HepG2 (cell line): ENCODE data around the gene KRT16. TPM values are rescaled to one million over a fixed set of nuclear protein-coding genes. Genes with fewer than 3 reads are reported as not detected.
"Not testable (repeated sequence)": the region's sequence is repeated elsewhere in the genome, so short reads cannot be mapped to it uniquely, and the experiment has no call there.

Experiments
- ATAC-seq: fragments of 200-7000 bp; cut with Tn5 transposase; 3 replicates; pipeline ENCODE4 v1.9.1; 2020; ENCODE audit warnings: mild to moderate bottlenecking, moderate library complexity
- BruUV-seq: library from RNA; stranded (reverse); fragments of 400-500 nt; replicated peaks from 2 replicates; lab custom pipeline; 2021; lab: Mats Ljungman, UMichigan
- CTCF ChIA-PET: fragments of 300-600 bp; formaldehyde crosslinking; extraction: SDS; loops from one replicate; lab custom pipeline; 2021; ENCODE audit warnings: low total read pairs, inconsistent platforms, low intra/inter-chr PET ratio; lab: Yijun Ruan, JAX
- POLR2A ChIA-PET: fragments of 350-600 bp; sonication (Branson Sonifier 250); formaldehyde crosslinking; loops from one replicate; lab custom pipeline; 2020; ENCODE audit warnings: antibody characterized with exemption, inconsistent platforms; lab: Yijun Ruan, JAX
- DNase-seq: peaks from one replicate; pipeline ENCODE4 v3.0.0-alpha.2; 2015; ENCODE audit warnings: low spot score
- FAIRE-seq: peaks from 3 replicates; lab custom pipeline; 2011; peaks lifted over from hg19 to GRCh38; lab: Jason Lieb, UNC
- H2AFZ ChIP-seq: one replicate; pipeline ENCODE4 v1.6.1; 2011; ENCODE audit warnings: low read length, inconsistent platforms
- H3K27ac ChIP-seq: fragments of 300-600 bp; 3 replicates; pipeline ENCODE4 v1.8.0; 2011; ENCODE audit warnings: mixed run types, mild to moderate bottlenecking, mixed read lengths, low read length, inconsistent platforms; ENCODE audit not compliant: insufficient read depth; ENCODE audit errors: extremely low read length
- H3K27me3 ChIP-seq, 2 experiments: fragments of 200-600 bp in 1 of 2; 2 replicates in 1 of 2; 3 replicates in 1 of 2; pipeline versions ENCODE4 v1.6.0 to v1.8.0; 2011; ENCODE audit warnings: low read length in 2 of 2, mild to moderate bottlenecking in 2 of 2, moderate library complexity in 2 of 2, inconsistent platforms in 1 of 2; ENCODE audit not compliant: insufficient read depth in 2 of 2, control insufficient read depth in 1 of 2
- H3K36me3 ChIP-seq, 2 experiments: fragments of 200-600 bp in 1 of 2; replicated peaks in 1 of 2; 2 replicates in 1 of 2; 3 replicates in 1 of 2; pipeline versions ENCODE4 v1.5.1 to v1.8.0; 2011; ENCODE audit warnings: low read length in 2 of 2, inconsistent platforms in 1 of 2; ENCODE audit not compliant: insufficient read depth in 2 of 2, control insufficient read depth in 1 of 2
- H3K4me1 ChIP-seq: 2 replicates; pipeline ENCODE4 v1.5.1; 2012; ENCODE audit warnings: low read length, inconsistent platforms; ENCODE audit not compliant: insufficient read depth
- H3K4me2 ChIP-seq: 2 replicates; pipeline ENCODE4 v1.6.0; 2011; ENCODE audit warnings: low read depth, low read length, inconsistent platforms
- H3K4me3 ChIP-seq, 3 experiments: fragments of 200-600 bp in 1 of 3; sonication (generic), shearing (Covaris generic) in 1 of 3; replicated peaks in 1 of 3; 2 replicates each; pipeline ENCODE4 v1.5.1; 2011 to 2016; ENCODE audit warnings: low read length in 3 of 3, inconsistent platforms in 2 of 3, low read depth in 2 of 3, mild to moderate bottlenecking in 2 of 3, control low read depth in 1 of 3, mixed read lengths in 1 of 3; ENCODE audit not compliant: insufficient read depth in 1 of 3
- H3K79me2 ChIP-seq: one replicate; pipeline ENCODE4 v1.6.1; 2011; ENCODE audit warnings: low read length, inconsistent platforms; ENCODE audit not compliant: insufficient read depth
- H3K9ac ChIP-seq: 2 replicates; pipeline ENCODE4 v1.6.0; 2011; ENCODE audit warnings: mild to moderate bottlenecking, low read depth, low read length, inconsistent platforms; ENCODE audit not compliant: insufficient read depth
- H3K9me3 ChIP-seq: 2 replicates; pipeline ENCODE4 v1.5.1; 2012; ENCODE audit warnings: mild to moderate bottlenecking, low read length
- H4K20me1 ChIP-seq: 2 replicates; pipeline ENCODE4 v1.6.0; 2011; ENCODE audit warnings: inconsistent platforms, mild to moderate bottlenecking, low read length, moderate library complexity; ENCODE audit not compliant: insufficient read depth
- ATF7 ChIP-seq, 2 experiments: fragments of 450-650 bp in 1 of 2; sonication (generic) in 1 of 2; formaldehyde crosslinking in 1 of 2; IDR thresholded peaks; 2 replicates each; pipeline versions ENCODE4 v1.4.0 to v1.6.1; 2016 to 2020; ENCODE audit warnings: antibody characterized with exemption in 1 of 2, mild to moderate bottlenecking in 1 of 2, missing genetic modification reagents in 1 of 2
- CEBPB ChIP-seq: IDR thresholded peaks from 2 replicates; pipeline ENCODE4 v1.6.1; 2011; ENCODE audit warnings: low read depth, low read length, improper control_type of control experiment, borderline replicate concordance
- CREB1 ChIP-seq, 2 experiments: fragments of 450-650 bp in 1 of 2; IDR thresholded peaks; 2 replicates each; pipeline ENCODE4 v1.6.1; 2016 to 2017; ENCODE audit warnings: control low read depth in 1 of 2, mild to moderate bottlenecking in 1 of 2, missing compliant biosample characterization in 1 of 2, missing genetic modification characterization in 1 of 2
- NCOR1 ChIP-seq: fragments of 200-600 bp; sonication (generic); IDR thresholded peaks from 2 replicates; pipeline ENCODE4 v1.7.0; 2017; ENCODE audit warnings: antibody characterized with exemption, low read length, borderline replicate concordance
- TRIM22 ChIP-seq: fragments of 450-650 bp; IDR thresholded peaks from 2 replicates; pipeline ENCODE4 v1.6.1; 2017
- ZBTB21 ChIP-seq: sonication (generic); formaldehyde crosslinking; IDR thresholded peaks from 2 replicates; pipeline ENCODE4 v1.4.0; 2020; ENCODE audit warnings: missing genetic modification reagents
- ZNF263 ChIP-seq: sonication (generic); formaldehyde crosslinking; IDR thresholded peaks from 2 replicates; pipeline ENCODE4 v1.4.0; 2020; ENCODE audit warnings: missing genetic modification reagents
- ZNF510 ChIP-seq: sonication (generic); formaldehyde crosslinking; IDR thresholded peaks from 2 replicates; pipeline ENCODE4 v1.4.0; 2020; ENCODE audit warnings: low read depth, mild to moderate bottlenecking, missing genetic modification reagents
- WGBS: methylation state at CpG from one replicate; pipeline ENCODE4 v1.1.6; 2017; ENCODE audit warnings: low lambda C conversion rate; 5-methylcytosine and 5-hydroxymethylcytosine counted together
- in situ Hi-C: cut with HindIII; loops from 2 replicates; pipeline ENCODE4 v1.10.0; 2017; ENCODE audit warnings: low pct_unique_long_range_greater_than_20kb; ENCODE audit not compliant: extremely low pct_ligation_motif_present
- intact Hi-C: fragments of 100-400 bp; cut with micrococcal nuclease; formaldehyde crosslinking; loops from one replicate; pipeline ENCODE4 v1.10.0; 2022; ENCODE audit not compliant: unreplicated experiment
- polyA plus RNA-seq, 8 experiments: library from polyadenylated mRNA; depleted of rRNA in 3 of 8; stranded (reverse) in 7 of 8; unstranded in 1 of 8; fragments of >200 nt; fragmentation: Illumina TruSeq in 4 of 8; extraction: Trizol in 4 of 8; gene quantifications; 2 replicates each; pipeline versions ENCODE4 v1.2.1 to v1.2.3, GENCODE V29; 2011 to 2016; ENCODE audit warnings: low read depth in 4 of 8, missing spikeins in 1 of 8, mixed read lengths in 1 of 8; ENCODE audit not compliant: insufficient read depth in 1 of 8
- total RNA-seq, 5 experiments: library from RNA; depleted of rRNA; stranded (reverse); fragments of >200 nt; fragmentation: Illumina TruSeq; extraction: Trizol; gene quantifications; 2 replicates each; pipeline ENCODE4 v1.2.3, GENCODE V29; 2016; ENCODE audit warnings: low read depth in 1 of 5

KRT16 gene
- total and polyA plus RNA-seq, 2 of the 13 experiments (the other 11 are each of a cell fraction or from before 2014, with no cell fraction given): not detected

- ATAC-seq, H3K27ac ChIP-seq, H2AFZ ChIP-seq, H3K4me3 ChIP-seq, H3K36me3 ChIP-seq, FAIRE-seq, DNase-seq, H4K20me1 ChIP-seq, POLR2A ChIA-PET, CTCF ChIA-PET, H3K79me2 ChIP-seq, in situ Hi-C loops, H3K9ac ChIP-seq, BruUV-seq, H3K4me2 ChIP-seq, H3K9me3 ChIP-seq: not testable (repeated sequence)
- intact Hi-C loops: loop anchor here (10.0 kb wide), 1 partner anchor 66 kb away; the partner anchor contains the start of gene KRT9
- WGBS: 65% methylated on average over 5 of the region's 5 CpGs
- Histone ChIP-seq H3K27me3 (peaks cover 4 to 33% of the 10 kb centered on the region in 2 experiments; a peak in 3 of 5 replicates), H3K4me1 (peaks cover 13% of the 10 kb centered on the region)
Measured at GRCh38 chr17:41640596-41640995, 28.0 kb upstream of the KRT16 start.

- H3K36me3 ChIP-seq: no peaks in the 10 kb centered on the region
- H3K79me2 ChIP-seq: no peaks in the 10 kb centered on the region
- H3K9ac ChIP-seq: no peak overlapping the region
- intact Hi-C loops (loop anchor here (10.0 kb wide), 1 partner anchor 65 kb away; the partner anchor contains the start of gene KRT9), in situ Hi-C loops (no loop called here)
- H3K27ac ChIP-seq: no peak overlapping the region
- ChIA-PET CTCF (no interaction called here), POLR2A (no interaction called here)
- H3K4me1 ChIP-seq: peaks cover 18% of the 10 kb centered on the region
- 28% methylated on average over 7 of the region's 7 CpGs for WGBS
- no peaks in the 10 kb centered on the region for H3K9me3 ChIP-seq
- no TSS peak for BruUV-seq
- peak; percentile 90 for TF ChIP-seq ATF7 (IDR thresholded peaks at IDR 0.05)
- no peak for TF ChIP-seq ATF7 (CRISPR knock-in tag; IDR thresholded peaks at IDR 0.05)
- 0 out of 2 replicates have a peak, but pooled peaks have one; percentile 52 for TF ChIP-seq TRIM22
- no peak for TF ChIP-seq NCOR1
- TF ChIP-seq CEBPB: peak; percentile 39; the same call in 1 of the 2 replicates
- 0 out of 2 replicates have a peak, but pooled peaks have one; percentile 28 for TF ChIP-seq CREB1 (IDR thresholded peaks at IDR 0.05)
- TF ChIP-seq CREB1 (CRISPR knock-in tag; IDR thresholded peaks at IDR 0.05): no peak
- TF ChIP-seq ZNF263 (CRISPR knock-in tag): peak; percentile 84
- no peak for TF ChIP-seq ZNF510 (CRISPR knock-in tag)
- peak; percentile 68; the same call in 1 of the 2 replicates for TF ChIP-seq ZBTB21
- H3K4me2 ChIP-seq: no peak overlapping the region
- no peak overlapping the region for H2AFZ ChIP-seq
- no peak for FAIRE-seq
- H3K27me3 ChIP-seq: peaks cover 2 to 33% of the 10 kb centered on the region in 2 experiments; a peak in 3 of 5 replicates
- no peaks in the 10 kb centered on the region for H4K20me1 ChIP-seq
- peak; percentile 34 for DNase-seq
- peak; percentile 22; the same call in 2 of the 3 replicates for ATAC-seq
- H3K4me3 ChIP-seq: no peak overlapping the region
Measured at GRCh38 chr17:41639492-41640473, 27.2 kb upstream of the KRT16 start.
